H1 (cell line): Measurements from ENCODE around the gene S100A10.

Experiments
- ATF2 ChIP-seq: IDR thresholded peaks from 2 replicates; pipeline ENCODE4 v1.6.1; 2012; ENCODE audit warnings: low read length, inconsistent platforms
- CTCF ChIP-seq, 3 experiments: IDR thresholded peaks; 1 replicate in 2 of 3; 2 replicates in 1 of 3; pipeline versions ENCODE4 v1.5.1 to v1.6.1; 2011; ENCODE audit warnings: low read length in 3 of 3, mild to moderate bottlenecking in 3 of 3, inconsistent platforms in 2 of 3, low read depth in 1 of 3, moderate library complexity in 1 of 3; ENCODE audit not compliant: insufficient read depth in 1 of 3; ENCODE audit errors: control extremely low read depth in 1 of 3
- EZH2 ChIP-seq: fragments of 200-600 bp; sonication (generic); IDR thresholded peaks from 2 replicates; pipeline ENCODE4 v1.7.1; 2012; ENCODE audit warnings: low read depth, mild to moderate bottlenecking, moderate library complexity, low read length, inconsistent platforms; ENCODE audit not compliant: severe bottlenecking
- GTF2F1 ChIP-seq: IDR thresholded peaks from 2 replicates; pipeline ENCODE4 v1.6.1; 2012; ENCODE audit warnings: low read depth, low read length, improper control_type of control experiment, borderline replicate concordance
- MAFK ChIP-seq: IDR thresholded peaks from 2 replicates; pipeline ENCODE4 v1.6.1; 2012; ENCODE audit warnings: low read depth, mild to moderate bottlenecking, improper control_type of control experiment, low read length
- NANOG ChIP-seq: IDR thresholded peaks from 2 replicates; pipeline ENCODE4 v1.6.1; 2011; ENCODE audit warnings: low read length, low read depth, mild to moderate bottlenecking, inconsistent platforms; ENCODE audit not compliant: insufficient read depth, poor library complexity, severe bottlenecking
- POLR2A ChIP-seq, 2 experiments: IDR thresholded peaks; 1 replicate in 1 of 2; 2 replicates in 1 of 2; pipeline ENCODE4 v1.6.1; 2011; ENCODE audit warnings: low read depth in 2 of 2, low read length in 2 of 2, mild to moderate bottlenecking in 2 of 2; ENCODE audit errors: control extremely low read depth in 1 of 2
- POLR2AphosphoS5 ChIP-seq: IDR thresholded peaks from 2 replicates; pipeline ENCODE4 v1.6.1; 2011; ENCODE audit warnings: low read depth, low read length
- RAD21 ChIP-seq, 2 experiments: IDR thresholded peaks in 1 of 2; conservative IDR thresholded peaks in 1 of 2; 2 replicates each; pipeline ENCODE4 v1.6.1; 2011; ENCODE audit warnings: low read depth in 2 of 2, low read length in 2 of 2, improper control_type of control experiment in 1 of 2, inconsistent platforms in 1 of 2, mild to moderate bottlenecking in 1 of 2, moderate library complexity in 1 of 2
- RFX5 ChIP-seq: IDR thresholded peaks from 2 replicates; pipeline ENCODE4 v1.6.1; 2011; ENCODE audit warnings: low read depth, low read length, improper control_type of control experiment, borderline replicate concordance
- SP1 ChIP-seq: IDR thresholded peaks from 2 replicates; pipeline ENCODE4 v1.6.1; 2011; ENCODE audit warnings: low read depth, low read length
- USF2 ChIP-seq: IDR thresholded peaks from 2 replicates; pipeline ENCODE4 v1.6.1; 2011; ENCODE audit warnings: low read length, improper control_type of control experiment
- YY1 ChIP-seq: IDR thresholded peaks from 2 replicates; pipeline ENCODE4 v1.6.1; 2011; ENCODE audit warnings: low read depth, mild to moderate bottlenecking, low read length

- no peak for TF ChIP-seq NANOG
- no peak for TF ChIP-seq MAFK
- no peak for TF ChIP-seq GTF2F1
- TF ChIP-seq EZH2 = no peak
- TF ChIP-seq ATF2 = no peak
- TF ChIP-seq RAD21 (IDR thresholded peaks at IDR 0.05 in 1 of 2, conservative IDR thresholded peaks at IDR 0.05 in 1 of 2; ENCODE audit: low read depth in 2 of 2, low read length in 2 of 2) = peak; percentile 20 to 23; a peak in 3 of 4 replicates
- TF ChIP-seq RFX5 = no peak
- TF ChIP-seq CTCF (IDR thresholded peaks at IDR 0.05; ENCODE audit: control extremely low read depth in 1 of 3, insufficient read depth in 1 of 3, low read depth in 1 of 3, low read length in 3 of 3) = peak; percentile 18 to 73 (median 64)
- no peak for TF ChIP-seq USF2
- no peak for TF ChIP-seq POLR2AphosphoS5
- no peak for TF ChIP-seq POLR2A (IDR thresholded peaks at IDR 0.05; ENCODE audit: control extremely low read depth in 1 of 2, low read depth in 2 of 2, low read length in 2 of 2)
- TF ChIP-seq SP1 = no peak
- TF ChIP-seq YY1 = no peak
Measured at GRCh38 chr1:152018537-152018936, 24.9 kb upstream of the S100A10 start.
